Spleen (tissue), 11 donors: ENCODE measurements around the gene ANGPTL2. TPM values are rescaled to one million over a fixed set of nuclear protein-coding genes. Genes with fewer than 3 reads are reported as not detected.

Source experiments
- DNase-seq: peaks from one replicate; pipeline ENCODE4 v3.0.0-alpha.2; 2020
- H3K27ac ChIP-seq, 8 donors: fragments of 200-600 bp; sonication (generic) in 7 of 8; 1 replicate in 4 of 8; 2 replicates in 4 of 8; pipeline versions ENCODE4 v1.5.0 to v1.8.0; 2016 to 2021; ENCODE audit warnings: inconsistent platforms in 4 of 8, mild to moderate bottlenecking in 4 of 8, moderate library complexity in 1 of 8
- H3K27me3 ChIP-seq, 7 donors: fragments of 200-600 bp; sonication (generic) in 6 of 7; replicated peaks in 1 of 7; 1 replicate in 4 of 7; 2 replicates in 3 of 7; pipeline versions ENCODE4 v1.5.0 to v1.8.0; 2016 to 2021; ENCODE audit warnings: inconsistent platforms in 3 of 7, mild to moderate bottlenecking in 1 of 7
- H3K36me3 ChIP-seq, 6 donors: fragments of 200-600 bp; sonication (generic) in 5 of 6; 1 replicate in 4 of 6; 2 replicates in 2 of 6; pipeline versions ENCODE4 v1.5.0 to v1.8.0; 2016 to 2021; ENCODE audit warnings: inconsistent platforms in 2 of 6
- H3K4me1 ChIP-seq, 6 donors: fragments of 200-600 bp; sonication (generic) in 5 of 6; 1 replicate in 3 of 6; 2 replicates in 3 of 6; pipeline versions ENCODE4 v1.5.0 to v1.8.0; 2016 to 2021; ENCODE audit warnings: inconsistent platforms in 3 of 6
- H3K4me3 ChIP-seq, 8 donors: fragments of 200-600 bp; sonication (generic) in 7 of 8; 1 replicate in 4 of 8; 2 replicates in 4 of 8; pipeline versions ENCODE4 v1.5.0 to v1.8.0; 2016 to 2021; ENCODE audit warnings: inconsistent platforms in 4 of 8, mild to moderate bottlenecking in 4 of 8, moderate library complexity in 2 of 8
- H3K9me3 ChIP-seq, 8 donors: fragments of 200-600 bp; sonication (generic) in 7 of 8; 1 replicate in 4 of 8; 2 replicates in 4 of 8; pipeline versions ENCODE4 v1.5.0 to v1.8.0; 2016 to 2021; ENCODE audit warnings: inconsistent platforms in 4 of 8
- POLR2A ChIP-seq, 3 donors: fragments of 450-650 bp; IDR thresholded peaks; one replicate each; pipeline ENCODE4 v1.5.1; 2017; ENCODE audit warnings: antibody characterized with exemption in 3 of 3, mild to moderate bottlenecking in 1 of 3
- POLR2AphosphoS5 ChIP-seq, 3 donors: sonication (generic); formaldehyde crosslinking; IDR thresholded peaks; one replicate each; pipeline ENCODE4 v1.5.1; 2017; ENCODE audit warnings: antibody characterized with exemption in 3 of 3
- WGBS, 5 donors: extraction: QIAGEN DNeasy Blood & Tissue Kit in 3 of 5; methylation state at CpG; one replicate each; pipeline versions ENCODE4 v1.1.5 to v1.1.7; 2013 to 2018; 5-methylcytosine and 5-hydroxymethylcytosine counted together
- intact Hi-C: fragments of 100-400 bp; cut with DNase I; formaldehyde crosslinking; loops from one replicate; pipeline ENCODE4 v1.15.0; 2023; ENCODE audit warnings: low total_unique reads
- polyA plus RNA-seq, 3 donors: library from polyadenylated mRNA; stranded (reverse); fragments of 200-250 nt; gene quantifications; one replicate each; pipeline ENCODE4 v1.2.1, GENCODE V29; 2013
- total RNA-seq, 7 donors: library from RNA; depleted of rRNA in 3 of 7; stranded (reverse); fragments of >200 nt in 3 of 7; fragmentation: NEBNext Ultra II Directional in 4 of 7; extraction: Animal tissue kit (Norgen Biotek cat#: 25700) in 4 of 7; gene quantifications; one replicate each; pipeline versions ENCODE4 v1.1.0 to v1.2.1, GENCODE V29; 2016 to 2021
- TF ChIP-seq, protein P1 (sequence below), 11 experiments: fragments of 200-600 bp in 7 of 11; fragments of 450-650 bp in 4 of 11; sonication (generic) in 4 of 11; IDR thresholded peaks in 8 of 11; conservative IDR thresholded peaks in 3 of 11; 1 replicate in 7 of 11; 2 replicates in 4 of 11; pipeline versions ENCODE4 v1.4.0 to v1.8.0; 2016 to 2021; ENCODE audit warnings: antibody characterized with exemption in 11 of 11, inconsistent platforms in 4 of 11, mild to moderate bottlenecking in 1 of 11
- donor health status: healthy with polysubstance abuse.
- donor health status: DM: no; HTN: no; CAD: no; lungs with moderate emphysema.
- donor health status: DM: no; HTN: no; CAD: no.
- donor health status: Bipolar disorder and iron deficiency.
- donor health status: healthy.
- donor health status: DM: no; HTN: no; CAD: no.
- donor health status: DM: yes; HTN: yes; CAD: no.

ANGPTL2 gene
- total and polyA plus RNA-seq, 10 donors, result 6.6 to 103 (median 48.1) TPM

DNA sequence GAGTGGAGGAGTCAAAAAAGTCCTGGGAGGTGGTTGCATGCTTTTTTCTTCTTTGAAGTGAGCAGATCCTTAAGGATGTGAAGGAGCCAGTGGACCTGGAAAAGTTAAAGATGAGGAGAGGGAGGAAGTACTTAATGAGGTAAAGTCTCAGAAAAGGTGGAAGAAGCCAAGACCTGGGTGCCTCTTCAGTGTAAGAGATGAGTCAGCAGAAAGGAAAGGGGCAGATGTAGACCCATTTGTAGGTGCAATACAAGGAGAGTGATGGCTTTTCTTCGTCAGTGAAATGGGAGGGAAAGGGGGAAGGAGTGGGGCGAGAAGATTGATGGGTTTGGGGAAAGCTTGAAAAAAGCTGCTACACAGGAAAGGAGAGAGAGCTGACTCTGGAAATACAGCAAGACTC is 82.9 kb downstream of the ANGPTL2 start:
- no peak overlapping the region for H3K4me3 ChIP-seq
- H3K4me1 ChIP-seq, result peaks cover 0 to 6% (median 0%) of the 10 kb centered on the region in 6 donors
- H3K27me3 ChIP-seq, result no peaks in the 10 kb centered on the region
- intact Hi-C loops, result no loop called here
- H3K27ac ChIP-seq, result no peak overlapping the region
- TF ChIP-seq POLR2A (IDR thresholded peaks at IDR 0.05) (no peak), POLR2AphosphoS5 (IDR thresholded peaks at IDR 0.05) (no peak)
- TF ChIP-seq, protein P1, sequence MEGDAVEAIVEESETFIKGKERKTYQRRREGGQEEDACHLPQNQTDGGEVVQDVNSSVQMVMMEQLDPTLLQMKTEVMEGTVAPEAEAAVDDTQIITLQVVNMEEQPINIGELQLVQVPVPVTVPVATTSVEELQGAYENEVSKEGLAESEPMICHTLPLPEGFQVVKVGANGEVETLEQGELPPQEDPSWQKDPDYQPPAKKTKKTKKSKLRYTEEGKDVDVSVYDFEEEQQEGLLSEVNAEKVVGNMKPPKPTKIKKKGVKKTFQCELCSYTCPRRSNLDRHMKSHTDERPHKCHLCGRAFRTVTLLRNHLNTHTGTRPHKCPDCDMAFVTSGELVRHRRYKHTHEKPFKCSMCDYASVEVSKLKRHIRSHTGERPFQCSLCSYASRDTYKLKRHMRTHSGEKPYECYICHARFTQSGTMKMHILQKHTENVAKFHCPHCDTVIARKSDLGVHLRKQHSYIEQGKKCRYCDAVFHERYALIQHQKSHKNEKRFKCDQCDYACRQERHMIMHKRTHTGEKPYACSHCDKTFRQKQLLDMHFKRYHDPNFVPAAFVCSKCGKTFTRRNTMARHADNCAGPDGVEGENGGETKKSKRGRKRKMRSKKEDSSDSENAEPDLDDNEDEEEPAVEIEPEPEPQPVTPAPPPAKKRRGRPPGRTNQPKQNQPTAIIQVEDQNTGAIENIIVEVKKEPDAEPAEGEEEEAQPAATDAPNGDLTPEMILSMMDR (IDR thresholded peaks at IDR 0.05 in 8 of 11, conservative IDR thresholded peaks at IDR 0.05 in 3 of 11), result no peak
- H3K36me3 ChIP-seq, result peaks cover 0 to 11% (median 0%) of the 10 kb centered on the region in 6 donors
- H3K9me3 ChIP-seq, result no peaks in the 10 kb centered on the region
- WGBS, 5 donors, result 83 to 95% (median 89%) methylated on average over 2 of the region's 2 CpGs
- no peak for DNase-seq

GRCh38 chr9:127038531-127038930 is 83.9 kb downstream of the ANGPTL2 start:
- H3K36me3 ChIP-seq, result peaks cover 0 to 14% (median 0%) of the 10 kb centered on the region in 6 donors
- DNase-seq, result no peak
- 83 to 93% (median 90%) methylated on average over 5 of the region's 5 CpGs for WGBS, 5 donors
- H3K4me3 ChIP-seq, result no peak overlapping the region
- no peaks in the 10 kb centered on the region for H3K9me3 ChIP-seq
- H3K27me3 ChIP-seq, result no peaks in the 10 kb centered on the region
- TF ChIP-seq POLR2AphosphoS5 (IDR thresholded peaks at IDR 0.05) (no peak), POLR2A (IDR thresholded peaks at IDR 0.05) (no peak)
- TF ChIP-seq, protein P1 (IDR thresholded peaks at IDR 0.05 in 8 of 11, conservative IDR thresholded peaks at IDR 0.05 in 3 of 11), result no peak
- intact Hi-C loops, result no loop called here
- H3K4me1 ChIP-seq, result peaks cover 0 to 6% (median 0%) of the 10 kb centered on the region in 6 donors
- no peak overlapping the region for H3K27ac ChIP-seq

Other genes with a start within 250 kb of the ANGPTL2 start
- gene RALGPS1, start 207.9 kb downstream of the ANGPTL2 start, total RNA-seq, result 10 to 100 TPM; 11.0 to 27.3 (median 17.1) TPM
- gene RALGPS1, start 207.9 kb downstream of the ANGPTL2 start, polyA plus RNA-seq, result 1 to 10 TPM; 2.5 to 4.9 (median 3.0) TPM
- gene GARNL3, start 142.1 kb upstream of the ANGPTL2 start, total RNA-seq, result 10 to 100 TPM in 5 of 7 donors, 1 to 10 TPM in 2; 6.6 to 14.7 (median 11.1) TPM
- gene GARNL3, start 142.1 kb upstream of the ANGPTL2 start, polyA plus RNA-seq, result 1 to 10 TPM; 2.1 to 6.3 (median 4.2) TPM